DMS53 (cell line): ENCODE measurements around the gene EPRS1.
"Not testable (repeated sequence)": the region's sequence is repeated elsewhere in the genome, so short reads cannot be mapped to it uniquely, and the experiment has no call there.

ENCODE experiments used
- DNase-seq: peaks from one replicate; lab custom pipeline; 2025; lab: John Stamatoyannopoulos, UW

EPRS1 gene

DNA sequence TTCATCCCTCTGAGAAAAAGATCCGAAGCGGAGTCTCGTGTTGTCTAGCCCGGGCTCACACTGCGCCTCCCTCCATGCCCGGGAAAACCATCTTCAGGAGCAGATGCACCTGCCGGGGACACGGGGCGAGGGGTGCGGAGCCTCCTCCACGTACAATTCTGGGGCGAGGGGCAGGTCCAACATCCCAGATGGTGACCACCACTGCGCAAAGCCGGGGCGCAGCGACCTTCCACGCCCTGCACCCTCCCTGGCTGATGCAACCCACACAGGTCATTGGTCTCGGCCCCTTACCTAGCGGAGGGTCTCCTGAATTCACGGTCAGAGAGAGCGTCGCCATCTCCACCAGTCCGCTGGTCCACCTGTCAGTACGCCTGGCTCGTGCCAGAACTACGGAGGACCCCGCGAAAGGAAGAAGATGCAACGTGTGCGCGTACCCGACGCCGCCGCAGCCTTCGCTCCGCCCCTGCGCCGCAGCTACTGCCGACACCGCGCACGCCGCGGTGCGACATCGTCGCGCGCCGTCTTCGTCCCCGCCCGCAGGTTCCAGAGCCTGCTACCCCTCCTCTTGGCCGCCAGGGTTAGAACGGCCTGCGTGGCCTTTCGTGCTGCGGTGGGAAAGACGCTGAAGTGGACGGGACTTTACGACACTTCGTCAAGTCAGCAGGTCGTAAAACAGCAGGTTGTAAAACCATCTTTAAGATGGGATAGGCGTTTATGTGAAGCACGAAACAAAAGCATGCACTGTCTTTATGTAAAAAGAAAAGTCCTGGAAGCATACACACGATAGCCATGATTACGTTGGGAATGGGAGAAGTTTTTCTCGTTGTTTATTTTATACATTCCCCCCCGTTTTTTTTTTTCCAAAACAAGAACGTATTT, at the start of gene EPRS1:
TSS of gene EPRS1 (minus strand) at position 454 of the 879 bp plus-strand sequence. CDS start at position 337, 117 bp downstream.
- peak; percentile 100 for DNase-seq

DNA sequence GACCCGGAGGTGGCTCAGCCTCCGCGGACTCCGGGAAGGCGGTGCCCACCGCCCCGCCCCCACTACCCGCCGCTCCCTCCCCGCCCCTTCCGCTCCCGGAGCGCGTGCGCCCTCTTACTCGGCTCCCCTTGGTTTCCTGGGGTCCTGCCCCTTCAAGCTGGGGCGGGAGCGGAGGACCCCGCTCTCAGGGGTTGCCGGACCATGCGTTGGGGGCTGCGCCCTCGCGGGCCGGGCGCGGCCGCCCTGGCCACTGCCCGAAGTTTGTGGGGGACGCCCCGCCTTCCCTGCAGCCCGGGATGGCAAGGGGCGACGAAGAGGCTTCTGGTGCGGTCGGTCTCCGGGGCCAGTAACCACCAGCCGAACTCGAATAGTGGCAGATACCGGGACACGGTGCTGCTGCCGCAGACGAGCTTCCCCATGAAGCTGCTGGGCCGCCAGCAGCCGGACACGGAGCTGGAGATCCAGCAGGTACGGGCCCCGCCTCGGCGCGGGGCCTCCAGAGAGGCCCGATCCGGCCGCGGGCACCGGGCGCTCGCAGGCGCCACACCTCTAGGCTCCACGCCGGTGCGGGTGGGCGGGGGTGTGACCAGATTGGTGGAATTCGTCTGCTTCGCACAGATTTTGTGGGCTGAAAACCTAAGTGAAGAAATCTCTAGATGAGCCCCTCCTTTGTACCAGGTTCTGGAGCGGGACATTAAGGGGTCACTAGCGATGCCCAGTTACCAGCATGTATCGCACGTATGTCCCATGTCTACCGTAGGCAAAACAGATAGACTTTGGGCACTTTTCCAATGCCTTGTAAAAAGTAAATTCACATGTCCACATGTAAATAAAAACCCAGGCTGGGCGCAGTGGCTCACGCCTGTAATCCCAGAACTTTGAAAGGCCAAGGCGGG, 48.0 kb upstream of the EPRS1 start, which contains the start of gene IARS2:
TSS of gene IARS2 (plus strand) at position 117 of the 896 bp plus-strand sequence. CDS start at position 202, 85 bp downstream.
- DNase-seq, result peak; percentile 97

DNA sequence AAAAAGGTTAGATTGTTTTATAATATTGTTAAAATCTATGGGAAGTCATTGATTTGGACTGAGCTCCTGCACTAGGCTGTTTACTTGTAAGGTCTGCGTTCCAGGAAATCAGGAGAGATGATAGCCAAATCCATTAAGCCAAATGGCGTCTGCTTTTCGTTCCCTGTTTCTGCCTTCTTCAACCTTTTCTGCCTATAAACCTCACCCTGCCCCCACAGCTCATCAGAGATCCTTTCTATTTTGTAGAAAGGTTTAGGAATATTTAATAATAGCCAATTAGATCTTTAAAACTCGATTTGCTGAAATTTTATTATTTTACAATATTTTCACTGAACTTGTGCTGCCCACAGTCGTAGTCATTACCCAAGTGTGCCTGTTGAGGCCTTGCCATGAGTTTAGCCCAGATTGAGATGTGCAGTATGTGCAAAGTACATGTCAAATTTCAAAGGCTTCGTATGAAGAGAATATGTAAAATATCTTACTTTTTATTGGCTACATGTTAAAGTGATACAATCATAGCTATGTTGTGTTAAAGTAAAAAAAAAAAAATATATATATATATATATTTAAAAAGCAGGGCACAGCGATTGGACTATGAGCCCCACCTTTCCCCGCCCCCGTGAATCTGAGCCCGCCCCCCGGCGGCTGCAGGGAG, 47.2 kb upstream of the EPRS1 start:
- DNase-seq, result peak; percentile 58

DNA sequence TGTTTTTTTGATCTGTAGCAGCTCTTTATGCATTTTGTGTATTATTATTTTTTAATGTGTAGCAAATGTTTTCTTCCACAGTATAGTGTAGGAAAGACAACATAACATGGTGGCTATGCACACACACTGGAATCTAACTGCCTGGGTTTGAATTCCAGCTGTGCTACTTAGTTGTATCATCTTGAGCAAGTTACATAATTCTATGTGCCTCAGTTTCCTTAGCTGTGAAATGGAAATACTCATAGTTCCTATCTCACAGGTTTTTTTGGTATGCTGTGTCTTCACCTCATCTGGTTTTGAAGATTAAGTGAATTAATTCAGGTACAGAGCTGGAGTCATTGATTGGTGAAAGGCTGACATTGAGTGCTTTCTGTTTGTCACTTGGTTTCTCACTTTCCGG, 46.4 kb upstream of the EPRS1 start:
- no peak for DNase-seq

DNA sequence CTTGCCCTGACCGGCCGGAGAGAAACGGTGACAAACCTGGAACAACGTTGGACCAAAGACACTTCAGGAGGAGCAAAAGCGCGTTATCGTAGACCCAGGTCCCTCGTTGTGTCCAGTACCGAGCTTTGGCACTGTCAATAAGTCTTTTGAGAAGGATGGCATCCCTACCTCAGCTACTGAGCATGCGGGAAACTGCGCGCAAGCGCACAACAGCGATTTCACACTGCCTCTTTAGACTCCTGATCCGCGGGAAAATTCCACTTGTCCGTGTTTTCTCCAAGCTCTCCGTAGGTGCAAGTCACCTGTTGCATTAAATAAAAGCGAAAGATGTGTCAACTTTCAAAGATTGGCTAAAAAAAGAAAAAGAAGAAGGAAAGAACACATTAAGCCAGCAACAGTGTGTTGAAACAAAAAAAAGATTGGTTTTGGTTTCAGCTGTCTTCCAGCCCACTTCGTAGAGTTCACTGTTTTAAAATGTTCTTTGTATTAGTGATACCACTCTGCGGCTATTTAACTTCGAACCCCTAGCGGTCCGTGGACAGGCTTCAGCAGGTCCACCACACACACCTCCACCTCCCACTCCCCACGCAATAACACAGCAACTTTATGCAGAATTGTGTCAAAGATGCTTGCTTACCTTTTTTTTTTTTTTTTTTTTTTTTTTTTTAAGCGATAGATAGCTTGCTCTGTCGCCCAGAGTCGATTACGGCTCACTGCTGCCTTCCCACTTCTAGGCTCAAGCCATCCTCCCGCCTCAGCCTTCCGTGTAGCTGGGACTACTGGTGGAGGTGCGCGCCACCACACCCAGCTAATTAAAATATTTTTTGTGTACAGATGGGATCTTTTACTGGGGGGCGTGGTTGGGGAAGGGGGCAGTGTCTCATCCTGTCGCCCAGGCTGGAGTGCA, 43.6 kb upstream of the EPRS1 start, which contains the start of gene BPNT1:
TSS of gene BPNT1 (minus strand) at position 139 of the 907 bp plus-strand sequence. CDS start 9,942 bp downstream, outside the sequence.
- peak; percentile 99 for DNase-seq

DNA sequence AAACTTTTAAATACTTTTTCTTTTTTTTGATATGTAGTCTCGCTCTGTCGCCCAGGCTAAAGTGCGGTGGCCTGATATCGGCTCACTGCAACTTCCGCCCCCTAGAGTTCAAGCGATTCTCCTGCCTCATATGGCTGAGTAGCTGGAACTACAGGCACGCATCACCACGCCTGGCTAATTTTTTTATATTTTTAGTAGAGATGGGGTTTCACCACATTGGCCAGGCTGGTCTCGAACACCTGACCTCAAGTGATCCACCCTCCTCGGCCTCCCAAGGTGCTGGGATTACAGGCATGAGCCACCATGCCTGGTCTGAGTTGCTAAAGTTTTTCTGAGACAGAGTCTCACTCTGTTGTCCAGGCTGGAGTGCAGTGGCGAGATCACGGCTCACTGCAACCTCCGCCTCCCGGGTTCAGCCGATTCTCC, 40.0 kb upstream of the EPRS1 start:
- DNase-seq, result not testable (repeated sequence)

DNA sequence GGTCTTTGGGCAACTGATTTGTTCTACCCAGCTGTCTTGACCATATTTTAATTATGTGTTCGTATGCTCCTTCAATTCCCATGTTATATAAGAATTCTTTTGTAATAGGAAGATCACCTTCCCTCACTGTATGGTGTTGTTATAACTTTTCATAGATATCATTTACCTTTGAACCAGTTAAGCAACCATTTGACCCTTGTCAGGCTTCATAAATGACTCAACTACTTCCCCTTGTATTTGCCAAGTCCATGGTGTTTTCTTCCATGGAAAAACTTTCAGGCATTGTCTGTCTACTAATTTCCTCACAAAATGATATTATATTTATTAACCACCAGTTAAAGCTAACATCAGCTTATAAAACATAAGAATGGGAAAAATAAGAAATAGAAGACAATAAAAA, 38.2 kb upstream of the EPRS1 start:
- no peak for DNase-seq

DNA sequence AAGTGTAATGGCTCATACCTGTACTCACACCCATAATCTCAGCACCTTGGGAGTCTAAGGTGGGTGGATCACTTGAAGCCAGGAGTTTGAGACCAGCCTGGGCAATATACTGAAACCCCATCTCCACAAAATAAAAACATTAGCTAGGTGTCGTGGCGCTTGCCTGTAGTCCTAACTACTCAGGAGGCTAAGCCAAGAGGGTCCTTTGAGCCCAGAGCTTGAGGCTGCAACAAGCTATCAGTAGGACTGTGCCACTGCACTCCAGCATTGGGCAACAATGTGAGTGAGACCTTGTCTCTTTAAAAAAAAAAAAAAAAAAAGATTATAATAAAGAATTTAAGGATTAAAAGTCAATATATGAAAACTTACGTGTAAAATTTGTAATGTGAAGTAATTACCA, 31.6 kb upstream of the EPRS1 start:
- no peak for DNase-seq

DNA sequence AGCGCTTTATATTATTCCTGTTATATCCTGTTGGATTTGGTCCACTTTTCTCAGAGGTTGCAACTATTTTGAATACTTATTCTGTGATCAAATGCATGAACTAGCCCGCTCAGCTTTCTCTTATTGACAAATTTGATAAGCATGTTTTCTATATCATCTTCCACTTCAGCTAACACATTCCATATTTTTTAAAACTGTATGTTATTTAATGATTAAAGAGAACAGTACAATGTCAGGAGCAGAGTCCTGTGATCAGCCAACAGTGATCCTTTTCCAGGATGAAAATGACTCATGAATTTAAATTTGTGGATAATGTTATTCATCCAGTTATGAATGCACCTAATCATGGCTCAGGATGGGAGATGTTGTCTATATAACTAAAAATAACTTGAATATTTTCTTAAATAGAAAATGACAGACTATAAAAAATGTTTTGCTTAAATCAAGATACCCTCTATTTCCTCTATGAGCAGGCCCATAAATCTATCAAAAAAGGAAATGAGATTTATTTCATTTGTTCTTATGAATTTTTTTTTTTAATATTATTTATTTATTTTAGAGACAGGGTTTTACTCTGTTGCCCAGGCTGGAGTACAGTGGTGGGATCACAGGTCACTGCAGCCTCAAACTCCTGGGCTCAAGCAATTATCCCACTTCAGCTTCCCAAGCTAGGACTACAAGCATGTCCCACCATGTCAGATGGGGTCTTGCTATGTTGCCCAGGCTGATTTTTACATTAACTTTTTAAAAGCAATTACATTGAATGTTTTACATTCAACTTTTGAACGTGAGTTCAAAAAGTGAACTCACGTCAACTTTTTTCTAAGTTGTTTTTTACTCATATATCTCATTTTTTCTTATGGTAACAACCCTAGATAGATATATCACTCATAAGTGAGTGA, 30.8 kb upstream of the EPRS1 start:
- DNase-seq, result no peak

DNA sequence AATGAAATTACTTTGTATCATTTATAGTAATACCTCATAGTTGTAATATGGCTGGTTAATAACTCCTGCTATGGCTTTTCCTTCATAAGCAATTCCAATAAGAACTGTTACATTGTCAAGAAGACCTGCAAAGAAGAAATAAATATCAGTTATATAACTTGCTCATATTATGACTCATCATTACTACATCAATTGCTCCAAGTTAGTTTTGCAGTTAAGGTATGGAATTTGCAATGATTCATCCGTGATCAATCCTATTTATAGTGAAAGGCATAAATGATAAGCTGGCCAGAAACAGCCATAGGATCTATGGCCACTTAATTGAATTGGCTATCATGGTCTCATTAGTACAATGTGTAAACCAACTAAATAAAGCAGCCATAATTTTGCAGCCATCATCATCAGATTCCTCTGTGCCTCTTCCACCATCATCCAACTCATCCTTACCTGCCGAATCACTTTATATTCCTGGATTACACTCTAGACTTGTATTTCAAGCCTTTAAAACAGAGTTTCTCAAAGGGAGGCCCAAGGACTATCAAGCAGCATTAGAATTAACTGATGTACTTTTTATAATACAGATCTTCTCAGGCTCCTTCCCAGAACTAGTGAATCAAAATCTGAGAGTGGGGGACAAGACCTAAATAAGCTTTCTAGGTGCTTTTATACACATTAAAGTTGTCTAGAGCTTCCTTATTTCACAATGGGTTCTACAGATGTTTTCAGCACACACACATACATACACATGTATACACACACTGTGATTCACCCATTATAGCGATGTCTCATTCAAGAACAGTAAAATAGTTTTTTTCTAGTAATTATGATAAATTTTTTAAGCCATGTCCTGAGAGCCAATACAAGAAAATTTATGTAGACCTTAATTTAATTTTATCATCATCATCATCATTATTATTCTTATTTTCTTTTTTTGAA, 21.2 kb upstream of the EPRS1 start:
- no peak for DNase-seq

DNA sequence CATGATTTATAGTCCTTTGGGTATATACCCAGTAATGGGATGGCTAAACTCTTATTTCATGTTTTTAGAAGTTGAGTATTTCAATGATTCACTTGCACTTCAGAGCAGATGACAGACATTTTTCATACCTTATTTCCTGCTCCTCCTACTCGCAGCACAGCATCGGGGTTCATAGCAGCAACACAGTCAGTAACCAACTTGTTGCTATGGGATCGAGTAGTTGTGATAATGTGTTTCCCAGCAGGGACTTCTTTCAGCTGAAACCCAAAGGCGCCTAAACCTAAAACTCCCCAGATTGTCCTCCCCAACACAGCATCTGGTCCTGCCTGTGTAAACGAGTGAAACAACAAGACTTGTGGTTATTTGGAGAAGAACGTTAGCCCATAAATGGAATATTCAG, 16.3 kb upstream of the EPRS1 start:
- DNase-seq, result no peak

DNA sequence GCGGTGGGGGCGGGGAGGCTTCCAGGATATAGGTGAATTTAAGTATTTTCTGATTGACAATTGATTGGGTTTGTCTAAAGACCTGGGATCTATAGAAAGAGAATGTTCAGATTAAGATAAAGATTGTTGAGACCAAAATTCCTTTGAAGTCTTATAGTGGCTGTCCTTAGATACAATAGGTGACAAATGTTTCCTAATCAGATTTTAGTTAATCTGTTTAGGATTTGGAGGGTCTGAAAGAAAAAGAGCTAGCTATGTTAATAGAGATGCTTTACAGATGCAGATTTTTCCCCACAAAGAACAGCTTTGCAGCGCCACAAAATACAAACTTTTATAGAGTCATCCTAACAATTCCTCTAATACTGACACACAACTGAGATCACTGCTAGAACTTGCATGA, 14.6 kb upstream of the EPRS1 start:
- DNase-seq, result no peak

DNA sequence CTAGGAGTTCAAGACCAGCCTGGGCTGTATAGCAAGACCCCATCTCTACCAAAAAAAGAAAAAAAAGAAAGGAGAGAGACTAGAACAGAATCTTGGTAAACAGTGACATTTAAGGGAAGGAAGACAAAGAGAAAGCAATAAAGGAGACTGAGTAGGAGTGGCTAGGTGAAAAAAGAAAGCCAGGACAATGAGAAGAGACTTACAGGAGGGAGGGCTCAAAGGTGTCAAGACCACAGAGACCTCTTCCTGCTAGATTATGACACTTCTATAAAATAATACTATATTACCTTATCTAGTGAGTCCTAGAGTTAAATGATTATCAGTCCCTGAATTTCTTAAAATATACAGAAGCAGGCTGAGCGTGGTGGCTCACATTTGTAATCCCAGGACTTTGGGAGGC, 10.1 kb upstream of the EPRS1 start:
- DNase-seq, result no peak

DNA sequence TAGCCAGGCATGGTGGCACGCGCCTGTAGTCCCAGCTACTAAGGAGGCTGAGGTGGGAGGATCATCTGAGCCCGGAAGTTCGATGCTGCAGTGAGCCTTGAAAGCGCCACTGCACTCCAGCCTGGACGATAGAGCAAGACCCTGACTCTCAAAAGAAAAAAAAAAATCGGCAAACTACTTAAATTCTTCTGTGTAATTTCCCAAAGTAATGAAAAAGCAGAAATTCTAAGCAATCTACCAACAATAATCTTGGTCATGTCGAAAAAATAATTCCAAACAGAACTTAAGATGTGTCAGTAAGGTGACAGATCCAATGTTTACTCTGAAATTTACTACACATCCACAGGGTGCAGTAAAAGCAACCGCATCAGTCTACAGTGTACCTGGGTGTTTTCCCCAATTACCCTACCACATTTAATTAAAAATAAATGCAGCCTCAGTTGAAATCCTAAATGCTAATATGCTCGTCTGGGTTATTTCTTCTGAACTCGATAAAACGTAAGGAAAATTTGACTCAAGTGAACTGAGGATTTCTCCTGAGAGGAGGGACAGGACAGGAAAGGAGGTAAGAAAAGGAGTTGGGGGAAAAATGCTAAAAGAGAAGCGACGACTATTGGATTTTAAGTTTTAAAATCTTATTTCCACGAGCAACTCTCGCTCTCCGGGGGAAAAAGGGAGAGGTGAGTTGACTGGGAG, 801 bp downstream of the EPRS1 start:
- DNase-seq, result peak; percentile 57

DNA sequence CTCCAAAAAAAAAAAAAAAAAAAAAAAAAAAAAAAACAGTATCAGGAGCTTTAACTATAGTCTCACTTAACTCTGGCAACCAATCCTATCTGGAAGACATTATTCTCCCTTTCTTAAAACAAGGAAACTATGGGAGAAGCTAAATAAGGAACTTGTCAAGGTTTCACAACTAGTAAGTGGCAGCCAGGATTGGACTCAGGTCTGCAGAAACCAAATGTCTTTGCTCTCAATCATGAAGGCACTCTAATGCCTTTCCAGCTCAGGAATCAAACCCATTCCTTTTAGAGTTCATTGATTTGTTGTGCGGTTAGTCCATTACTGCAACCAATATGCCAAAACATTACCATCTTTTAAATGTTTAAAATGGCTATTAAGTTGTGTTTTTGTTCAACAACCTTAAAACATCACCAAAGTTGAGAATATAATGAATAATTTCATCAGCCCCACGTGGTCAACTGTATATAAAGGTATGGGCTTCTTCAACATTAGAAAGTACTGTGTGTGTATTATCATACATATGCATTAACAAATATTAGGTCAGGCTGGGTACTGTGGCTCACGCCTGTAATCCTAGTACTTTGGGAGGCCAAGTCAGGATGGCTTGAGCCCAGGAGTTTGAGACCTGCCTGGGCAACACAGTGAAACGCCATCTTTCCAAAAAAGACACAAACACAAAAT, 1.5 kb downstream of the EPRS1 start:
- no peak for DNase-seq

DNA sequence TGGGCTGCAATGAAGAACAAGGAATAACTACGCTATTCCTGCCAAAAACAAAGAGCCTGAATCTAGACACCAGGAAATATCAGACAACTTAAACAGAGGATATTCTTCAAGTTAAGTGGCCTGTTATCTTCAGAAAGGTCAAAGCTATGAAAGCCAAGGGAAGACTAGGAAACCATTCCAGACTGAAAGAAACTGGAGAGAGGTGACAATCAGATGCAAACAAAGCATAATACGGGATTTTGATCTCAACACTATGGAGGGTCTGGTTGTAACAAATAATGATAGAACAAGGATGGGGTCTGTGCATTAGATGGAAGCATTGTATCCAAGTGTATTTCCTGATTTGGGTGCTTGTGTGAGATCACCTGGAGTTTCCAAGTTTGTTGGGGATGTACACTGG, 2.7 kb downstream of the EPRS1 start:
- no peak for DNase-seq

DNA sequence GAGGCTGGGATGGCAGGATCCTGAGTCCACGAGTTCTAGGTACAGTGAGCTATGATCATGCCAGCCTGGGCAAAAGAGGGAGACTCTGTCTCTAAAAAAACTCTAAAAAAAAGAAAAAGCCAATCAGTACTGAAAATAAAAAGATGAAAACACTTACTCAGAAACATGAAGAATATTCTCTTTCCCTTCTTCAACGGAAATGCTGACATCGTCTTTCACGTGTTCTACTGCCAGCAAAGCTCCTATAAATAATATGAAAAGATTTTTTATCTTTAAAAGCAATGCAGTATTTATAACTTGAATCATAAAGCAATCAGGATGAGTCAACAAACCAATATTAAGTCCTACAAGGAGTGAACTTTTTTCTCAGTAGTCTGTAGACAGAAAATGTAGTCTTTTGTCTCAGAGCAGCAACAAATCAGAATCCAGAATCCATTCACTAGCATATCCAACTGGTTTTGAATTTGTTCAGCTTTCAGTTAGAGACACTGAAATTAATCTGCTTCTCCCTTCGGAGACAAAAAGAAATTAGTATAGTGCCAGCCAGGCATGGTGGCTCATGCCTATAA, 6.2 kb downstream of the EPRS1 start:
- DNase-seq, result no peak
